HL-60 (cell line): ENCODE data around the gene MMP21.

ENCODE experiments used
- DNase-seq, 2 experiments: peaks; one replicate each; pipeline ENCODE4 v3.0.0-alpha.2; 2010 to 2020; ENCODE audit warnings: low read depth in 1 of 2, low spot score in 1 of 2
- H3K27ac ChIP-seq: fragments of 250-450 bp; sonication (Bioruptor Pico); replicated peaks from 2 replicates; pipeline ENCODE4 v1.5.1; 2020; ENCODE audit warnings: mild to moderate bottlenecking, moderate library complexity
- H3K27me3 ChIP-seq: fragments of 250-450 bp; sonication (Bioruptor Pico); 2 replicates; pipeline ENCODE4 v1.5.1; 2021; ENCODE audit warnings: mild to moderate bottlenecking, moderate library complexity; ENCODE audit not compliant: insufficient read depth, poor library complexity, severe bottlenecking
- H3K4me3 ChIP-seq: replicated peaks from 2 replicates; pipeline ENCODE4 v1.5.1; 2011; ENCODE audit warnings: mild to moderate bottlenecking, control low read depth, low read length; ENCODE audit not compliant: insufficient read depth
- CTCF ChIP-seq: IDR thresholded peaks from one replicate; pipeline ENCODE4 v1.5.1; 2011; ENCODE audit warnings: low read length, control low read depth, inconsistent platforms; ENCODE audit not compliant: insufficient read depth
- GABPA ChIP-seq: IDR thresholded peaks from 2 replicates; pipeline ENCODE4 v1.6.1; 2012; ENCODE audit warnings: low read depth
- POLR2AphosphoS5 ChIP-seq: IDR thresholded peaks from 2 replicates; pipeline ENCODE4 v1.6.1; 2012; ENCODE audit warnings: low read depth
- SPI1 ChIP-seq: IDR thresholded peaks from 2 replicates; pipeline ENCODE4 v1.6.1; 2012; ENCODE audit warnings: low read depth, mild to moderate bottlenecking, borderline replicate concordance
- TF ChIP-seq, protein P1 (sequence below): IDR thresholded peaks from 2 replicates; pipeline ENCODE4 v1.6.1; 2012; ENCODE audit warnings: low read depth; ENCODE audit not compliant: insufficient replicate concordance

The MMP21 gene

DNA sequence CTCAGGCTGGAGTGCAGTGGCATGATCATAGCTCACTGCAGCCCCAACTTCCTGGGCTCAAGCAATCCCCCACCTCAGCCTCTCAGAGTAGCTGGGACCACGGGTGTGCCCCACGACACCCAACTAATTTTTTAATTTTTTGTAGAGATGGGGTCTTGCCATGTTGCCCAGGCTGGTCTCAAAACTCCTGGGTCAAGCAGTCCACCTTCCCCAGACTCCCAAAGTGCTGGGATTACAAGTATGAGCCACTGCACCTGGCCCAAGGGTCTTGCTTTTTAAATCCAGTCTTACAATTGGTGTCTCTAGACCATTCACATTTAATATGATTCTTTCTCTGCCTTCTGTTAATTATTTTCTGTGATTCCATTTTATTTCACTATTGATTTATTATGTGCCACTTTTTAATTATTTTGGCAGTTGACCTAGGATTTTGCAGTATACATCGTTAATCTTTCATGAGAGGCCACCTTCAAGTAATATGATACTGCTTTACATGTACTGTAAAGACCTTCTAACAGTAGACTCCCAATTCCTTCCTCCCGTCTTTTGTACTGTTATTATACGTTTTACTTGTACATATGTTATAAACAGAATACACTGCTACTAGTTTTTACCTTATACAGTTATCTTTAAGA, 18.7 kb downstream of the MMP21 start:
- no peak overlapping the region for H3K27ac ChIP-seq

DNA sequence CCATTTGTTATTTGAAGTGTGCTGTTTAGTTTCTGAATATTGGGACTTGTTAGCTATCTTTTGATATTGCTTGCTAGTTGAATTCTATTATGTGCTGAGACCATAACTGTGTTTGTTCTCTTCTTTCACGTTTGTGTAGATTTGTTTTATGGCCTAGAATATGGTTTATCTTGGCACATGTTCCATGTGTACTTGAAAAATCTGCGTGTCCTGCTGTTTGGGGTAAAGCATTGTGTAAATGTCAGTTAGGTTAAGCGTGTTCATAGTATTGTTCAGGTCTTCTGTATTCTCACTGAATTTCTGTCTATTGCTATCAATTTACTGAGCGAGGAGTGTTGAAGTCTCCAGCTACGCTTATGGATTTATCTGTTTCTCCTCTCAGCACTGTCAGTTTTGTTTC, 19.4 kb downstream of the MMP21 start:
- H3K27ac ChIP-seq: no peak overlapping the region
- no peaks in the 10 kb centered on the region for H3K27me3 ChIP-seq
- no peak overlapping the region for H3K4me3 ChIP-seq
- no peak for DNase-seq
- TF ChIP-seq, protein P1, sequence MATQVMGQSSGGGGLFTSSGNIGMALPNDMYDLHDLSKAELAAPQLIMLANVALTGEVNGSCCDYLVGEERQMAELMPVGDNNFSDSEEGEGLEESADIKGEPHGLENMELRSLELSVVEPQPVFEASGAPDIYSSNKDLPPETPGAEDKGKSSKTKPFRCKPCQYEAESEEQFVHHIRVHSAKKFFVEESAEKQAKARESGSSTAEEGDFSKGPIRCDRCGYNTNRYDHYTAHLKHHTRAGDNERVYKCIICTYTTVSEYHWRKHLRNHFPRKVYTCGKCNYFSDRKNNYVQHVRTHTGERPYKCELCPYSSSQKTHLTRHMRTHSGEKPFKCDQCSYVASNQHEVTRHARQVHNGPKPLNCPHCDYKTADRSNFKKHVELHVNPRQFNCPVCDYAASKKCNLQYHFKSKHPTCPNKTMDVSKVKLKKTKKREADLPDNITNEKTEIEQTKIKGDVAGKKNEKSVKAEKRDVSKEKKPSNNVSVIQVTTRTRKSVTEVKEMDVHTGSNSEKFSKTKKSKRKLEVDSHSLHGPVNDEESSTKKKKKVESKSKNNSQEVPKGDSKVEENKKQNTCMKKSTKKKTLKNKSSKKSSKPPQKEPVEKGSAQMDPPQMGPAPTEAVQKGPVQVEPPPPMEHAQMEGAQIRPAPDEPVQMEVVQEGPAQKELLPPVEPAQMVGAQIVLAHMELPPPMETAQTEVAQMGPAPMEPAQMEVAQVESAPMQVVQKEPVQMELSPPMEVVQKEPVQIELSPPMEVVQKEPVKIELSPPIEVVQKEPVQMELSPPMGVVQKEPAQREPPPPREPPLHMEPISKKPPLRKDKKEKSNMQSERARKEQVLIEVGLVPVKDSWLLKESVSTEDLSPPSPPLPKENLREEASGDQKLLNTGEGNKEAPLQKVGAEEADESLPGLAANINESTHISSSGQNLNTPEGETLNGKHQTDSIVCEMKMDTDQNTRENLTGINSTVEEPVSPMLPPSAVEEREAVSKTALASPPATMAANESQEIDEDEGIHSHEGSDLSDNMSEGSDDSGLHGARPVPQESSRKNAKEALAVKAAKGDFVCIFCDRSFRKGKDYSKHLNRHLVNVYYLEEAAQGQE: no peak
- TF ChIP-seq POLR2AphosphoS5 (no peak), GABPA (no peak)

More for the DNA sequence above, 18.7 kb downstream of the MMP21 start:
- Histone ChIP-seq H3K4me3 (no peak overlapping the region), H3K27me3 (no peaks in the 10 kb centered on the region)
- no peak for DNase-seq
- no peak for TF ChIP-seq POLR2AphosphoS5
- TF ChIP-seq, protein P1: no peak
- TF ChIP-seq SPI1: no peak
- no peak for TF ChIP-seq CTCF
- no peak for TF ChIP-seq GABPA

- no peak for TF ChIP-seq POLR2AphosphoS5
- no peak for TF ChIP-seq CTCF
- TF ChIP-seq, protein P1: no peak
- TF ChIP-seq GABPA: no peak
- TF ChIP-seq SPI1: no peak
- no peak for DNase-seq
Measured at GRCh38 chr10:125747417-125747816, 28.2 kb downstream of the MMP21 start.

More at GRCh38 chr10:125747417-125747816, 28.2 kb downstream of the MMP21 start:
- Histone ChIP-seq H3K4me3 (no peak overlapping the region), H3K27ac (no peak overlapping the region), H3K27me3 (no peaks in the 10 kb centered on the region)
